Measurements from ENCODE around the gene FYN. TPM values are rescaled to one million over a fixed set of nuclear protein-coding genes. Genes with fewer than 3 reads are reported as not detected.

FYN gene
- total and polyA plus RNA-seq, 2 donors from 2014 or later = 34.5 to 52.4 TPM

GRCh38 chr6:111874025-111874415, 768 bp upstream of the FYN start:
- Histone ChIP-seq H3K36me3 (ENCODE audit: control insufficient read depth in 2 of 3, insufficient read depth in 3 of 3, low read length in 3 of 3) (no peaks in the 10 kb centered on the region), H3K4me3 (ENCODE audit: low read length in 3 of 3) (peak overlapping the region; percentile 82 to 94 (median 89)), H3K9ac (ENCODE audit: low read length in 3 of 3) (peak overlapping the region in 2 of 3 donors; percentile 51 to 93), H3K27me3 (ENCODE audit: control insufficient read depth, insufficient read depth, low read length) (no peaks in the 10 kb centered on the region), H3K4me1 (ENCODE audit: control insufficient read depth in 2 of 3, insufficient read depth in 2 of 3, low read depth in 1 of 3, low read length in 3 of 3) (peaks cover 0 to 5% (median 0%) of the 10 kb centered on the region in 3 donors), H3K9me3 (ENCODE audit: control insufficient read depth in 2 of 3, insufficient read depth in 1 of 3, low read length in 3 of 3) (no peaks in the 10 kb centered on the region), H3K27ac (ENCODE audit: low read depth in 2 of 2, low read length in 2 of 2) (peak overlapping the region in 1 of 2 donors; percentile 10)
- DNase-seq = peak in 2 of 5 donors; percentile 58 to 66
- intact Hi-C loops (cut with DNase I) = no loop called here
- FAIRE-seq = no peak
- TF ChIP-seq CTCF (IDR thresholded peaks at IDR 0.05; ENCODE audit: borderline replicate concordance, extremely low read depth, insufficient read depth) = no peak

GRCh38 chr6:111872401-111873177, 663 bp downstream of the FYN start:
- Histone ChIP-seq H3K36me3 (ENCODE audit: control insufficient read depth in 2 of 3, insufficient read depth in 3 of 3, low read length in 3 of 3) (no peaks in the 10 kb centered on the region), H3K4me3 (ENCODE audit: low read length in 3 of 3) (peak overlapping the region; percentile 49 to 82 (median 73)), H3K4me1 (ENCODE audit: control insufficient read depth in 2 of 3, insufficient read depth in 2 of 3, low read depth in 1 of 3, low read length in 3 of 3) (peaks cover 0 to 5% (median 0%) of the 10 kb centered on the region in 3 donors), H3K27ac (ENCODE audit: low read depth in 2 of 2, low read length in 2 of 2) (peak overlapping the region in 1 of 2 donors; percentile 62), H3K27me3 (ENCODE audit: control insufficient read depth, insufficient read depth, low read length) (no peaks in the 10 kb centered on the region), H3K9ac (ENCODE audit: low read length in 3 of 3) (peak overlapping the region in 1 of 3 donors; percentile 64), H3K9me3 (ENCODE audit: control insufficient read depth in 2 of 3, insufficient read depth in 1 of 3, low read length in 3 of 3) (no peaks in the 10 kb centered on the region)
- intact Hi-C loops (cut with DNase I) = no loop called here
- TF ChIP-seq CTCF (IDR thresholded peaks at IDR 0.05; ENCODE audit: borderline replicate concordance, extremely low read depth, insufficient read depth) = no peak
- DNase-seq (peak in 4 of 5 donors; percentile 79 to 88 (median 84)), FAIRE-seq (no peak)

GRCh38 chr6:111871725-111872400, 1.4 kb downstream of the FYN start:
- TF ChIP-seq CTCF (IDR thresholded peaks at IDR 0.05; ENCODE audit: borderline replicate concordance, extremely low read depth, insufficient read depth) = no peak
- no peak for FAIRE-seq
- peak overlapping the region; percentile 49 to 73 (median 55) for H3K4me3 ChIP-seq (ENCODE audit: low read length in 3 of 3)
- DNase-seq = peak in 4 of 5 donors; percentile 57 to 82 (median 80)
- intact Hi-C loops (cut with DNase I) = no loop called here
- H3K36me3 ChIP-seq (ENCODE audit: control insufficient read depth in 2 of 3, insufficient read depth in 3 of 3, low read length in 3 of 3) = no peaks in the 10 kb centered on the region
- peak overlapping the region in 2 of 3 donors; percentile 51 to 64 for H3K9ac ChIP-seq (ENCODE audit: low read length in 3 of 3)
- peaks cover 0 to 5% (median 0%) of the 10 kb centered on the region in 3 donors for H3K4me1 ChIP-seq (ENCODE audit: control insufficient read depth in 2 of 3, insufficient read depth in 2 of 3, low read depth in 1 of 3, low read length in 3 of 3)
- peak overlapping the region in 1 of 2 donors; percentile 62 for H3K27ac ChIP-seq (ENCODE audit: low read depth in 2 of 2, low read length in 2 of 2)
- no peaks in the 10 kb centered on the region for H3K27me3 ChIP-seq (ENCODE audit: control insufficient read depth, insufficient read depth, low read length)
- H3K9me3 ChIP-seq (ENCODE audit: control insufficient read depth in 2 of 3, insufficient read depth in 1 of 3, low read length in 3 of 3) = no peaks in the 10 kb centered on the region
